Activated naive CD8-positive, alpha-beta T cell treated with anti-CD3 and anti-CD28 coated beads, Interleukin-2, amount 10 ng/mL, durations not matched to agents 7 days and 5 days (primary cell): ENCODE measurements around the gene HLA-DPA1. TPM values are rescaled to one million over a fixed set of nuclear protein-coding genes. Genes with fewer than 3 reads are reported as not detected.

Source experiments
- ATAC-seq: fragments of 150-1000 bp; cut with Tn5 transposase; one replicate; pipeline ENCODE4 v1.10.0; 2021; ENCODE audit warnings: low read depth, moderate library complexity
- POLR2A ChIA-PET: fragments of 350-600 bp; sonication (Branson Sonifier 250); formaldehyde crosslinking; loops from one replicate; lab custom pipeline; 2021; ENCODE audit warnings: antibody characterized with exemption; lab: Charles Lee
- DNase-seq: peaks from one replicate; pipeline ENCODE4 v3.0.0; 2021
- H3K27ac Mint-ChIP-seq: one replicate; pipeline ENCODE4 v1.8.0; 2022; ENCODE audit warnings: mild to moderate bottlenecking, mixed read lengths
- H3K27me3 Mint-ChIP-seq: one replicate; pipeline ENCODE4 v1.8.0; 2022; ENCODE audit warnings: mild to moderate bottlenecking, moderate library complexity, mixed read lengths
- H3K36me3 Mint-ChIP-seq: one replicate; pipeline ENCODE4 v1.8.0; 2021; ENCODE audit warnings: mild to moderate bottlenecking, mixed read lengths
- H3K4me1 Mint-ChIP-seq: one replicate; pipeline ENCODE4 v1.8.0; 2021; ENCODE audit warnings: mixed read lengths
- H3K4me3 Mint-ChIP-seq: one replicate; pipeline ENCODE4 v1.8.0; 2022; ENCODE audit warnings: mild to moderate bottlenecking, moderate library complexity, mixed read lengths
- H3K9me3 Mint-ChIP-seq: one replicate; pipeline ENCODE4 v1.8.0; 2021; ENCODE audit warnings: mixed read lengths
- total RNA-seq, 2 experiments: library from RNA; stranded (reverse); gene quantifications; one replicate each; pipeline ENCODE4 v1.2.3, GENCODE V29; 2021

HLA-DPA1 gene
- 10 to 100 TPM; 35.7 to 39.8 TPM for total RNA-seq

GRCh38 chr6:33073431-33073871 lies at the start of gene HLA-DPA1:
Gene HLA-DPA1, minus strand, starts transcription at chr6:33073649.
- peaks cover 3% of the 10 kb centered on the region for H3K27me3 Mint-ChIP-seq
- peaks cover 36% of the 10 kb centered on the region for H3K4me1 Mint-ChIP-seq
- peak within 1 kb of the TSS; percentile 87 for H3K4me3 Mint-ChIP-seq
- H3K9me3 Mint-ChIP-seq = no peaks in the 10 kb centered on the region
- ATAC-seq = peak; percentile 60
- peaks cover 3% of the 10 kb centered on the region for H3K36me3 Mint-ChIP-seq
- H3K27ac Mint-ChIP-seq = peak within 1 kb of the TSS; percentile 46
- DNase-seq = no peak
- POLR2A ChIA-PET = interaction anchor here (0.6 to 1.6 kb wide), 4 partner anchors 24 to 722 kb away, joined by 3 to 4 read pairs (median 4); partner anchors contain the start of genes RING1 and WDR46

- peaks cover 1% of the 10 kb centered on the region for H3K36me3 Mint-ChIP-seq
- H3K4me1 Mint-ChIP-seq = peaks cover 2% of the 10 kb centered on the region
- no peak overlapping the region for H3K27ac Mint-ChIP-seq
- DNase-seq = no peak
- peaks cover 32% of the 10 kb centered on the region for H3K27me3 Mint-ChIP-seq
- no peak overlapping the region for H3K4me3 Mint-ChIP-seq
- peaks cover 2% of the 10 kb centered on the region for H3K9me3 Mint-ChIP-seq
- no peak for ATAC-seq
- POLR2A ChIA-PET = no interaction called here
Observed at GRCh38 chr6:33123181-33123580, 49.7 kb upstream of the HLA-DPA1 start.

- peaks cover 13% of the 10 kb centered on the region for H3K4me1 Mint-ChIP-seq
- ATAC-seq (no peak), DNase-seq (no peak)
- POLR2A ChIA-PET = no interaction called here
- H3K27me3 Mint-ChIP-seq = peaks cover 50% of the 10 kb centered on the region
- H3K9me3 Mint-ChIP-seq = peaks cover 2% of the 10 kb centered on the region
- H3K4me3 Mint-ChIP-seq = no peak overlapping the region
- peaks cover 1% of the 10 kb centered on the region for H3K36me3 Mint-ChIP-seq
- H3K27ac Mint-ChIP-seq = no peak overlapping the region
Observed at GRCh38 chr6:33120001-33120400, 46.6 kb upstream of the HLA-DPA1 start.

GRCh38 chr6:33118525-33119123 lies 45.2 kb upstream of the HLA-DPA1 start:
- POLR2A ChIA-PET = no interaction called here
- no peak overlapping the region for H3K4me3 Mint-ChIP-seq
- ATAC-seq (no peak), DNase-seq (no peak)
- H3K4me1 Mint-ChIP-seq = peaks cover 18% of the 10 kb centered on the region
- no peaks in the 10 kb centered on the region for H3K9me3 Mint-ChIP-seq
- no peaks in the 10 kb centered on the region for H3K36me3 Mint-ChIP-seq
- H3K27ac Mint-ChIP-seq = no peak overlapping the region
- peaks cover 64% of the 10 kb centered on the region for H3K27me3 Mint-ChIP-seq

- ATAC-seq (no peak), DNase-seq (no peak)
- no peak overlapping the region for H3K27ac Mint-ChIP-seq
- peaks cover 65% of the 10 kb centered on the region for H3K27me3 Mint-ChIP-seq
- H3K36me3 Mint-ChIP-seq = no peaks in the 10 kb centered on the region
- POLR2A ChIA-PET = no interaction called here
- no peaks in the 10 kb centered on the region for H3K9me3 Mint-ChIP-seq
- no peak overlapping the region for H3K4me3 Mint-ChIP-seq
- H3K4me1 Mint-ChIP-seq = peaks cover 19% of the 10 kb centered on the region
Observed at GRCh38 chr6:33117811-33118277, 44.4 kb upstream of the HLA-DPA1 start.

GRCh38 chr6:33116841-33117711 lies 43.6 kb upstream of the HLA-DPA1 start:
- H3K27me3 Mint-ChIP-seq = peaks cover 71% of the 10 kb centered on the region
- no peak overlapping the region for H3K27ac Mint-ChIP-seq
- H3K4me1 Mint-ChIP-seq = peaks cover 19% of the 10 kb centered on the region
- no peaks in the 10 kb centered on the region for H3K36me3 Mint-ChIP-seq
- POLR2A ChIA-PET = no interaction called here
- H3K4me3 Mint-ChIP-seq = no peak overlapping the region
- peak; percentile 27 for ATAC-seq
- DNase-seq = peak; percentile 39
- H3K9me3 Mint-ChIP-seq = no peaks in the 10 kb centered on the region

- DNase-seq = no peak
- peaks cover 19% of the 10 kb centered on the region for H3K4me1 Mint-ChIP-seq
- H3K36me3 Mint-ChIP-seq = no peaks in the 10 kb centered on the region
- ATAC-seq = no peak
- H3K4me3 Mint-ChIP-seq = no peak overlapping the region
- H3K9me3 Mint-ChIP-seq = no peaks in the 10 kb centered on the region
- peaks cover 74% of the 10 kb centered on the region for H3K27me3 Mint-ChIP-seq
- no peak overlapping the region for H3K27ac Mint-ChIP-seq
- POLR2A ChIA-PET = no interaction called here
Observed at GRCh38 chr6:33116417-33116816, 43.0 kb upstream of the HLA-DPA1 start.

GRCh38 chr6:33114406-33114805 lies 41.0 kb upstream of the HLA-DPA1 start:
- ATAC-seq (no peak), DNase-seq (no peak)
- Mint-ChIP-seq H3K36me3 (no peaks in the 10 kb centered on the region), H3K27me3 (peaks cover 81% of the 10 kb centered on the region), H3K4me1 (peaks cover 19% of the 10 kb centered on the region), H3K27ac (no peak overlapping the region), H3K9me3 (no peaks in the 10 kb centered on the region), H3K4me3 (no peak overlapping the region)
- POLR2A ChIA-PET = no interaction called here

GRCh38 chr6:33113755-33114154 lies 40.3 kb upstream of the HLA-DPA1 start:
- H3K9me3 Mint-ChIP-seq = no peaks in the 10 kb centered on the region
- peak overlapping the region; percentile 11 for H3K27ac Mint-ChIP-seq
- H3K4me1 Mint-ChIP-seq = peaks cover 19% of the 10 kb centered on the region
- H3K4me3 Mint-ChIP-seq = no peak overlapping the region
- H3K36me3 Mint-ChIP-seq = no peaks in the 10 kb centered on the region
- POLR2A ChIA-PET = no interaction called here
- no peak for DNase-seq
- ATAC-seq = no peak
- H3K27me3 Mint-ChIP-seq = peaks cover 81% of the 10 kb centered on the region

GRCh38 chr6:33112148-33112547 lies 38.7 kb upstream of the HLA-DPA1 start:
- Mint-ChIP-seq H3K4me3 (no peak overlapping the region), H3K27ac (no peak overlapping the region), H3K9me3 (no peaks in the 10 kb centered on the region), H3K4me1 (peaks cover 13% of the 10 kb centered on the region), H3K27me3 (peaks cover 80% of the 10 kb centered on the region), H3K36me3 (no peaks in the 10 kb centered on the region)
- peak; percentile 71 for ATAC-seq
- POLR2A ChIA-PET = no interaction called here
- no peak for DNase-seq

- POLR2A ChIA-PET = no interaction called here
- peaks cover 2% of the 10 kb centered on the region for H3K9me3 Mint-ChIP-seq
- H3K27ac Mint-ChIP-seq = no peak overlapping the region
- H3K27me3 Mint-ChIP-seq = peaks cover 72% of the 10 kb centered on the region
- no peaks in the 10 kb centered on the region for H3K36me3 Mint-ChIP-seq
- peaks cover 4% of the 10 kb centered on the region for H3K4me1 Mint-ChIP-seq
- no peak overlapping the region for H3K4me3 Mint-ChIP-seq
- ATAC-seq = no peak
- no peak for DNase-seq
Observed at GRCh38 chr6:33108307-33108706, 34.9 kb upstream of the HLA-DPA1 start.

- Mint-ChIP-seq H3K4me3 (no peak overlapping the region), H3K27ac (no peak overlapping the region), H3K36me3 (no peaks in the 10 kb centered on the region), H3K9me3 (peaks cover 2% of the 10 kb centered on the region), H3K27me3 (peaks cover 71% of the 10 kb centered on the region), H3K4me1 (peaks cover 4% of the 10 kb centered on the region)
- ATAC-seq = no peak
- DNase-seq = no peak
- POLR2A ChIA-PET = no interaction called here
Observed at GRCh38 chr6:33107641-33108040, 34.2 kb upstream of the HLA-DPA1 start.

- Mint-ChIP-seq H3K4me3 (no peak overlapping the region), H3K36me3 (no peaks in the 10 kb centered on the region), H3K27ac (no peak overlapping the region), H3K4me1 (peaks cover 4% of the 10 kb centered on the region), H3K9me3 (peaks cover 12% of the 10 kb centered on the region), H3K27me3 (peaks cover 67% of the 10 kb centered on the region)
- POLR2A ChIA-PET = no interaction called here
- DNase-seq (no peak), ATAC-seq (no peak)
Observed at GRCh38 chr6:33105916-33106871, 32.7 kb upstream of the HLA-DPA1 start.
